ENCODE data around the gene RGS2. TPM values are rescaled to one million over a fixed set of nuclear protein-coding genes. Genes with fewer than 3 reads are reported as not detected.

RGS2 gene
- total RNA-seq, 2 donors from 2014 or later = 16.5 to 28.6 TPM

GRCh38 chr1:192771341-192771740 lies 37.5 kb upstream of the RGS2 start:
- no peaks in the 10 kb centered on the region for H3K36me3 ChIP-seq
- TF ChIP-seq CTCF (IDR thresholded peaks at IDR 0.05) = no peak
- DNase-seq = no peak
- H3K4me1 ChIP-seq = no peaks in the 10 kb centered on the region
- H3K9ac ChIP-seq (ENCODE audit: low read depth in 2 of 2, low read length in 2 of 2) = no peak overlapping the region
- H3K9me3 ChIP-seq = no peaks in the 10 kb centered on the region
- no peaks in the 10 kb centered on the region for H3K27me3 ChIP-seq
- H3K27ac ChIP-seq = no peak overlapping the region
- intact Hi-C loops (cut with DNase I) = no loop called here
- no peak overlapping the region for H3K4me3 ChIP-seq

- intact Hi-C loops (cut with DNase I) = no loop called here
- no peak for TF ChIP-seq CTCF (IDR thresholded peaks at IDR 0.05)
Observed at GRCh38 chr1:192775631-192776030, 33.2 kb upstream of the RGS2 start.

GRCh38 chr1:192776206-192776605 lies 32.6 kb upstream of the RGS2 start:
- Histone ChIP-seq H3K36me3 (no peaks in the 10 kb centered on the region), H3K27me3 (no peaks in the 10 kb centered on the region), H3K4me1 (no peaks in the 10 kb centered on the region), H3K9ac (ENCODE audit: low read depth in 2 of 2, low read length in 2 of 2) (no peak overlapping the region), H3K4me3 (no peak overlapping the region), H3K27ac (no peak overlapping the region), H3K9me3 (no peaks in the 10 kb centered on the region)
- intact Hi-C loops (cut with DNase I) = no loop called here
- TF ChIP-seq CTCF (IDR thresholded peaks at IDR 0.05) = no peak
- no peak for DNase-seq

More at GRCh38 chr1:192775631-192776030, 33.2 kb upstream of the RGS2 start:
- H3K9ac ChIP-seq (ENCODE audit: low read depth in 2 of 2, low read length in 2 of 2) = no peak overlapping the region
- H3K27ac ChIP-seq = no peak overlapping the region
- H3K9me3 ChIP-seq = no peaks in the 10 kb centered on the region
- no peaks in the 10 kb centered on the region for H3K27me3 ChIP-seq
- H3K4me3 ChIP-seq = no peak overlapping the region
- H3K4me1 ChIP-seq = no peaks in the 10 kb centered on the region
- no peak for DNase-seq
- H3K36me3 ChIP-seq = no peaks in the 10 kb centered on the region

GRCh38 chr1:192776998-192777397 lies 31.8 kb upstream of the RGS2 start:
- intact Hi-C loops (cut with DNase I) = no loop called here
- H3K27me3 ChIP-seq = no peaks in the 10 kb centered on the region

GRCh38 chr1:192783791-192784190 lies 25.0 kb upstream of the RGS2 start:
- Histone ChIP-seq H3K4me3 (no peak overlapping the region), H3K9ac (ENCODE audit: low read depth in 2 of 2, low read length in 2 of 2) (no peak overlapping the region), H3K27ac (no peak overlapping the region), H3K4me1 (no peaks in the 10 kb centered on the region), H3K36me3 (no peaks in the 10 kb centered on the region), H3K27me3 (no peaks in the 10 kb centered on the region), H3K9me3 (no peaks in the 10 kb centered on the region)
- TF ChIP-seq CTCF (IDR thresholded peaks at IDR 0.05) = no peak
- DNase-seq = no peak
- intact Hi-C loops (cut with DNase I) = no loop called here

More at GRCh38 chr1:192776998-192777397, 31.8 kb upstream of the RGS2 start:
- Histone ChIP-seq H3K4me3 (no peak overlapping the region), H3K27ac (no peak overlapping the region), H3K4me1 (no peaks in the 10 kb centered on the region), H3K36me3 (no peaks in the 10 kb centered on the region), H3K9me3 (no peaks in the 10 kb centered on the region), H3K9ac (ENCODE audit: low read depth in 2 of 2, low read length in 2 of 2) (no peak overlapping the region)
- no peak for TF ChIP-seq CTCF (IDR thresholded peaks at IDR 0.05)
- DNase-seq = no peak

- H3K9me3 ChIP-seq = no peaks in the 10 kb centered on the region
- TF ChIP-seq CTCF (IDR thresholded peaks at IDR 0.05) = no peak
- H3K4me3 ChIP-seq = no peak overlapping the region
- no peaks in the 10 kb centered on the region for H3K36me3 ChIP-seq
- intact Hi-C loops (cut with DNase I) = no loop called here
- H3K27me3 ChIP-seq = no peaks in the 10 kb centered on the region
- DNase-seq = no peak
- H3K27ac ChIP-seq = no peak overlapping the region
- H3K9ac ChIP-seq (ENCODE audit: low read depth in 2 of 2, low read length in 2 of 2) = no peak overlapping the region
- no peaks in the 10 kb centered on the region for H3K4me1 ChIP-seq
Observed at GRCh38 chr1:192784397-192784796, 24.4 kb upstream of the RGS2 start.

Measured in colonic mucosa (tissue), 4 donors.